Panc1 (cell line): ENCODE results near the gene ZNF287. TPM values are rescaled to one million over a fixed set of nuclear protein-coding genes. Genes with fewer than 3 reads are reported as not detected.

Experiments
- ATAC-seq: fragments of 200-7000 bp; cut with Tn5 transposase; 2 replicates; pipeline ENCODE4 v1.9.1; 2020; ENCODE audit warnings: mild to moderate bottlenecking, moderate library complexity
- BruUV-seq: library from RNA; stranded (reverse); fragments of 400-500 nt; replicated peaks from 2 replicates; lab custom pipeline; 2021; lab: Mats Ljungman, UMichigan
- CTCF ChIA-PET: fragments of 300-600 bp; sonication (Branson Sonifier 250); formaldehyde crosslinking; loops from one replicate; lab custom pipeline; 2022; ENCODE audit warnings: antibody characterized with exemption; lab: Charles Lee
- POLR2A ChIA-PET: fragments of 300-600 bp; sonication (Branson Sonifier 250); formaldehyde crosslinking; loops from one replicate; lab custom pipeline; 2022; ENCODE audit warnings: antibody characterized with exemption; lab: Charles Lee
- DNase-seq: peaks from one replicate; pipeline ENCODE4 v3.0.0-alpha.2; 2010; ENCODE audit warnings: low read depth, low spot score
- H3K27ac ChIP-seq: 2 replicates; pipeline ENCODE4 v1.5.1; 2011; ENCODE audit warnings: mild to moderate bottlenecking, low read length, inconsistent platforms
- H3K27me3 ChIP-seq: fragments of 200-500 bp; sonication (Bioruptor generic); 2 replicates; pipeline ENCODE4 v1.6.0; 2014; ENCODE audit warnings: low read length, inconsistent platforms; ENCODE audit not compliant: control insufficient read depth, insufficient read depth
- H3K36me3 ChIP-seq: fragments of 200-500 bp; sonication (Bioruptor generic); 2 replicates; pipeline ENCODE4 v1.5.1; 2014; ENCODE audit warnings: inconsistent platforms, mild to moderate bottlenecking, low read length, moderate library complexity; ENCODE audit not compliant: control insufficient read depth, insufficient read depth
- H3K4me1 ChIP-seq: 2 replicates; pipeline ENCODE4 v1.5.1; 2011; ENCODE audit warnings: inconsistent platforms, mild to moderate bottlenecking, low read length, moderate library complexity; ENCODE audit not compliant: control insufficient read depth, insufficient read depth
- H3K4me3 ChIP-seq, 2 experiments: 2 replicates each; pipeline ENCODE4 v1.5.1; 2011 to 2012; ENCODE audit warnings: low read depth in 2 of 2, low read length in 2 of 2, mild to moderate bottlenecking in 2 of 2, inconsistent platforms in 1 of 2, moderate library complexity in 1 of 2
- H3K9me3 ChIP-seq: fragments of 200-500 bp; sonication (Bioruptor generic); 2 replicates; pipeline ENCODE4 v1.5.1; 2014; ENCODE audit warnings: low read depth, mild to moderate bottlenecking, inconsistent platforms, low read length, moderate library complexity; ENCODE audit not compliant: control insufficient read depth, insufficient read depth
- POLR2AphosphoS5 ChIP-seq: IDR thresholded peaks from 2 replicates; pipeline ENCODE4 v1.6.1; 2012; ENCODE audit warnings: mild to moderate bottlenecking, low read depth, low read length, moderate library complexity
- SIN3A ChIP-seq: IDR thresholded peaks from 2 replicates; pipeline ENCODE4 v1.6.1; 2012; ENCODE audit warnings: low read depth, mild to moderate bottlenecking, low read length, moderate library complexity, borderline replicate concordance; ENCODE audit not compliant: insufficient read depth
- TCF7L2 ChIP-seq: IDR thresholded peaks from 2 replicates; pipeline ENCODE4 v1.6.1; 2011; ENCODE audit warnings: mild to moderate bottlenecking, low read depth, low read length, inconsistent platforms
- in situ Hi-C: cut with HindIII; loops from 2 replicates; pipeline ENCODE4 v1.10.0; 2016; ENCODE audit warnings: low sequenced_read_pairs, low pct_unique_long_range_greater_than_20kb
- intact Hi-C: fragments of 100-400 bp; cut with micrococcal nuclease; formaldehyde crosslinking; loops from one replicate; pipeline ENCODE4 v1.10.0; 2022; ENCODE audit not compliant: unreplicated experiment
- total RNA-seq: library from RNA; stranded (reverse); gene quantifications from one replicate; pipeline ENCODE4 v1.2.1, GENCODE V29; 2021; ENCODE audit not compliant: unreplicated experiment
- TF ChIP-seq, protein P1 (sequence below): fragments of 450-650 bp; IDR thresholded peaks from 2 replicates; pipeline ENCODE4 v1.5.1; 2017; ENCODE audit warnings: mild to moderate bottlenecking
- TF ChIP-seq, protein P2 (sequence below), 2 experiments: IDR thresholded peaks; 2 replicates each; pipeline ENCODE4 v1.6.1; 2011 to 2012; ENCODE audit warnings: low read depth in 2 of 2, control low read depth in 1 of 2, low read length in 1 of 2, mild to moderate bottlenecking in 1 of 2, moderate library complexity in 1 of 2; ENCODE audit not compliant: insufficient read depth in 1 of 2

ZNF287 gene
- total RNA-seq, 1 experiment from 2014 or later = 12.3 TPM

DNA sequence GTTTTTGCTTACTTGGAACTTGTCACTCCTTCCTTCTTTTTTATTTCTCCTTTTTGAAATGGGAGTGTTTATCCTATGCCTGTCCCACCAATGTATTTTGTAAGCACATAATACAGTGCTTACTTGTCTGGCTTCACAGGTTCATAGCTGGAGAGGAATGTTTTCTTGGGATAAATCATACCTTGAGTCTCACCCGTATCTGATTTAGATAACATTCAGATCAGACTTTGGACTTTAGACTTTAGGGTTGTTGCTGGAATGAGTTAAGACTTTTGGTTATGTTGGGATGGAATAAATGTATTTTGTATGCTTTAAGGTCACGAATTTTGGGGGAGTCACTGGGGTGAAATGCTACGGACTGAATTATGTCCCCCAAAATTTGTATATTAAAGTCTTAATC, 64.0 kb downstream of the ZNF287 start:
- Histone ChIP-seq H3K9me3 (no peaks in the 10 kb centered on the region), H3K36me3 (no peaks in the 10 kb centered on the region), H3K27ac (no peak overlapping the region), H3K27me3 (no peaks in the 10 kb centered on the region), H3K4me1 (no peaks in the 10 kb centered on the region), H3K4me3 (no peak overlapping the region)
- ChIA-PET POLR2A (no interaction called here), CTCF (no interaction called here)
- no peak for DNase-seq
- TF ChIP-seq, protein P1, sequence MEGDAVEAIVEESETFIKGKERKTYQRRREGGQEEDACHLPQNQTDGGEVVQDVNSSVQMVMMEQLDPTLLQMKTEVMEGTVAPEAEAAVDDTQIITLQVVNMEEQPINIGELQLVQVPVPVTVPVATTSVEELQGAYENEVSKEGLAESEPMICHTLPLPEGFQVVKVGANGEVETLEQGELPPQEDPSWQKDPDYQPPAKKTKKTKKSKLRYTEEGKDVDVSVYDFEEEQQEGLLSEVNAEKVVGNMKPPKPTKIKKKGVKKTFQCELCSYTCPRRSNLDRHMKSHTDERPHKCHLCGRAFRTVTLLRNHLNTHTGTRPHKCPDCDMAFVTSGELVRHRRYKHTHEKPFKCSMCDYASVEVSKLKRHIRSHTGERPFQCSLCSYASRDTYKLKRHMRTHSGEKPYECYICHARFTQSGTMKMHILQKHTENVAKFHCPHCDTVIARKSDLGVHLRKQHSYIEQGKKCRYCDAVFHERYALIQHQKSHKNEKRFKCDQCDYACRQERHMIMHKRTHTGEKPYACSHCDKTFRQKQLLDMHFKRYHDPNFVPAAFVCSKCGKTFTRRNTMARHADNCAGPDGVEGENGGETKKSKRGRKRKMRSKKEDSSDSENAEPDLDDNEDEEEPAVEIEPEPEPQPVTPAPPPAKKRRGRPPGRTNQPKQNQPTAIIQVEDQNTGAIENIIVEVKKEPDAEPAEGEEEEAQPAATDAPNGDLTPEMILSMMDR = no peak
- TF ChIP-seq TCF7L2 = no peak
- TF ChIP-seq POLR2AphosphoS5 = no peak
- TF ChIP-seq, protein P2, sequence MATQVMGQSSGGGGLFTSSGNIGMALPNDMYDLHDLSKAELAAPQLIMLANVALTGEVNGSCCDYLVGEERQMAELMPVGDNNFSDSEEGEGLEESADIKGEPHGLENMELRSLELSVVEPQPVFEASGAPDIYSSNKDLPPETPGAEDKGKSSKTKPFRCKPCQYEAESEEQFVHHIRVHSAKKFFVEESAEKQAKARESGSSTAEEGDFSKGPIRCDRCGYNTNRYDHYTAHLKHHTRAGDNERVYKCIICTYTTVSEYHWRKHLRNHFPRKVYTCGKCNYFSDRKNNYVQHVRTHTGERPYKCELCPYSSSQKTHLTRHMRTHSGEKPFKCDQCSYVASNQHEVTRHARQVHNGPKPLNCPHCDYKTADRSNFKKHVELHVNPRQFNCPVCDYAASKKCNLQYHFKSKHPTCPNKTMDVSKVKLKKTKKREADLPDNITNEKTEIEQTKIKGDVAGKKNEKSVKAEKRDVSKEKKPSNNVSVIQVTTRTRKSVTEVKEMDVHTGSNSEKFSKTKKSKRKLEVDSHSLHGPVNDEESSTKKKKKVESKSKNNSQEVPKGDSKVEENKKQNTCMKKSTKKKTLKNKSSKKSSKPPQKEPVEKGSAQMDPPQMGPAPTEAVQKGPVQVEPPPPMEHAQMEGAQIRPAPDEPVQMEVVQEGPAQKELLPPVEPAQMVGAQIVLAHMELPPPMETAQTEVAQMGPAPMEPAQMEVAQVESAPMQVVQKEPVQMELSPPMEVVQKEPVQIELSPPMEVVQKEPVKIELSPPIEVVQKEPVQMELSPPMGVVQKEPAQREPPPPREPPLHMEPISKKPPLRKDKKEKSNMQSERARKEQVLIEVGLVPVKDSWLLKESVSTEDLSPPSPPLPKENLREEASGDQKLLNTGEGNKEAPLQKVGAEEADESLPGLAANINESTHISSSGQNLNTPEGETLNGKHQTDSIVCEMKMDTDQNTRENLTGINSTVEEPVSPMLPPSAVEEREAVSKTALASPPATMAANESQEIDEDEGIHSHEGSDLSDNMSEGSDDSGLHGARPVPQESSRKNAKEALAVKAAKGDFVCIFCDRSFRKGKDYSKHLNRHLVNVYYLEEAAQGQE (IDR thresholded peaks at IDR 0.05; ENCODE audit: insufficient read depth in 1 of 2, low read depth in 2 of 2, low read length in 1 of 2) = no peak
- no peak for TF ChIP-seq SIN3A
- in situ Hi-C loops = no loop called here
- intact Hi-C loops = no loop called here
- no TSS peak for BruUV-seq
- no peak for ATAC-seq

Other genes starting within 250 kb of the ZNF287 start
- gene CENPV, start 215.7 kb downstream of the ZNF287 start, total RNA-seq = 64.6 TPM
- gene UBB, start 188.1 kb downstream of the ZNF287 start, total RNA-seq = 1,654 TPM
- 34.9 TPM for gene TRPV2, start 153.6 kb downstream of the ZNF287 start, total RNA-seq
- gene LRRC75A, start 77.0 kb downstream of the ZNF287 start, total RNA-seq = 1.2 TPM
- 3.9 TPM for gene ZNF624, start 84.6 kb upstream of the ZNF287 start, total RNA-seq
- 0.57 TPM for gene CCDC144A, start 121.0 kb upstream of the ZNF287 start, total RNA-seq